ENCODE measurements around the gene B3GALT5. TPM values are rescaled to one million over a fixed set of nuclear protein-coding genes. Genes with fewer than 3 reads are reported as not detected.

Gene B3GALT5
- total and polyA plus RNA-seq, 2 donors (not counting 1 experiment from before 2014, with no cell fraction given) = not detected

GRCh38 chr21:39669976-39670661, 57.4 kb downstream of the B3GALT5 start:
- H3K79me2 ChIP-seq (ENCODE audit: control insufficient read depth, insufficient read depth, low read length) = no peaks in the 10 kb centered on the region
- H3K27me3 ChIP-seq (replicated peaks in 1 of 4; ENCODE audit: control extremely low read depth in 1 of 4, control insufficient read depth in 3 of 4, insufficient read depth in 4 of 4, low read length in 3 of 4) = peaks cover 0 to 2% (median 0%) of the 10 kb centered on the region in 4 experiments
- H3K4me1 ChIP-seq (ENCODE audit: control insufficient read depth in 2 of 2, insufficient read depth in 2 of 2, low read length in 2 of 2) = no peaks in the 10 kb centered on the region
- no peaks in the 10 kb centered on the region for H3K36me3 ChIP-seq (replicated peaks in 1 of 2; ENCODE audit: control extremely low read depth in 1 of 2, control insufficient read depth in 1 of 2, extremely low read depth in 1 of 2, insufficient read depth in 2 of 2, low read length in 1 of 2)
- no peaks in the 10 kb centered on the region for H4K20me1 ChIP-seq (ENCODE audit: control insufficient read depth, insufficient read depth, low read length, poor library complexity, severe bottlenecking)
- no peak for TF ChIP-seq EZH2 (IDR thresholded peaks at IDR 0.05; ENCODE audit: borderline replicate concordance, insufficient read depth, low read depth, low read length, poor library complexity, severe bottlenecking)
- Mint-ChIP-seq H3K9me3 (ENCODE audit: insufficient read depth) (no peaks in the 10 kb centered on the region), H3K4me1 (no peaks in the 10 kb centered on the region), H3K27ac (no peak overlapping the region), H3K4me3 (no peak overlapping the region), H3K27me3 (peaks cover 6% of the 10 kb centered on the region)
- H3K9me3 ChIP-seq (ENCODE audit: control extremely low read depth in 1 of 3, control insufficient read depth in 2 of 3, insufficient read depth in 1 of 3, low read length in 2 of 3) = peaks cover 0 to 35% (median 0%) of the 10 kb centered on the region in 3 donors
- ATAC-seq (ENCODE audit: low read depth) (no peak), DNase-seq (no peak)
- CTCF ChIA-PET = no interaction called here
- POLR2A ChIA-PET = no interaction called here
- no peak overlapping the region for H3K4me3 ChIP-seq (ENCODE audit: control extremely low read depth in 1 of 5, extremely low read depth in 1 of 5, insufficient read depth in 1 of 5, low read depth in 2 of 5, low read length in 4 of 5)
- no peak overlapping the region for H3K4me2 ChIP-seq (replicated peaks; ENCODE audit: low read depth, low read length, poor library complexity, severe bottlenecking)
- H3K9ac ChIP-seq (ENCODE audit: low read length) = no peak overlapping the region
- no peak overlapping the region for H2AFZ ChIP-seq (ENCODE audit: insufficient read depth, low read depth, low read length, poor library complexity, severe bottlenecking)
- no peak overlapping the region for H3K27ac ChIP-seq (ENCODE audit: low read length in 2 of 2)
- intact Hi-C loops (cut with micrococcal nuclease) = no loop called here
- WGBS (ENCODE audit: insufficient coverage) = 76% methylated on average over 5 of the region's 8 CpGs

- intact Hi-C loops (cut with micrococcal nuclease) = no loop called here
- TF ChIP-seq EZH2 (IDR thresholded peaks at IDR 0.05; ENCODE audit: borderline replicate concordance, insufficient read depth, low read depth, low read length, poor library complexity, severe bottlenecking) (no peak), CTCF (IDR thresholded peaks at IDR 0.05) (no peak)
- H3K9me3 Mint-ChIP-seq (ENCODE audit: insufficient read depth) = no peaks in the 10 kb centered on the region
- H2AFZ ChIP-seq (ENCODE audit: insufficient read depth, low read depth, low read length, poor library complexity, severe bottlenecking) = no peak overlapping the region
- no peak overlapping the region for H3K27ac ChIP-seq (ENCODE audit: low read length in 2 of 2)
- H3K4me1 Mint-ChIP-seq = no peaks in the 10 kb centered on the region
- no peak overlapping the region for H3K4me3 ChIP-seq (ENCODE audit: control extremely low read depth in 1 of 5, extremely low read depth in 1 of 5, insufficient read depth in 1 of 5, low read depth in 2 of 5, low read length in 4 of 5)
- H3K27me3 ChIP-seq (replicated peaks in 1 of 4; ENCODE audit: control extremely low read depth in 1 of 4, control insufficient read depth in 3 of 4, insufficient read depth in 4 of 4, low read length in 3 of 4) = peaks cover 0 to 2% (median 0%) of the 10 kb centered on the region in 4 experiments
- H3K36me3 ChIP-seq (replicated peaks in 1 of 2; ENCODE audit: control extremely low read depth in 1 of 2, control insufficient read depth in 1 of 2, extremely low read depth in 1 of 2, insufficient read depth in 2 of 2, low read length in 1 of 2) = no peaks in the 10 kb centered on the region
- no peak for DNase-seq
- no peak for ATAC-seq (ENCODE audit: low read depth)
- no peaks in the 10 kb centered on the region for H3K79me2 ChIP-seq (ENCODE audit: control insufficient read depth, insufficient read depth, low read length)
- H3K9me3 ChIP-seq (ENCODE audit: control extremely low read depth in 1 of 3, control insufficient read depth in 2 of 3, insufficient read depth in 1 of 3, low read length in 2 of 3) = peaks cover 0 to 35% (median 0%) of the 10 kb centered on the region in 3 donors
- no peaks in the 10 kb centered on the region for H3K4me1 ChIP-seq (ENCODE audit: control insufficient read depth in 2 of 2, insufficient read depth in 2 of 2, low read length in 2 of 2)
- no peaks in the 10 kb centered on the region for H4K20me1 ChIP-seq (ENCODE audit: control insufficient read depth, insufficient read depth, low read length, poor library complexity, severe bottlenecking)
- no peak overlapping the region for H3K4me2 ChIP-seq (replicated peaks; ENCODE audit: low read depth, low read length, poor library complexity, severe bottlenecking)
- 60% methylated on average over 1 of the region's 2 CpGs for WGBS (ENCODE audit: insufficient coverage)
- H3K27me3 Mint-ChIP-seq = peaks cover 9% of the 10 kb centered on the region
- H3K9ac ChIP-seq (ENCODE audit: low read length) = no peak overlapping the region
- CTCF ChIA-PET = no interaction called here
- no peak overlapping the region for H3K4me3 Mint-ChIP-seq
- POLR2A ChIA-PET = no interaction called here
- H3K27ac Mint-ChIP-seq = no peak overlapping the region
These were observed 58.0 kb downstream of the B3GALT5 start for GRCh38 chr21:39670701-39671100.

Data from B cell (primary cell).